Measurements from ENCODE around the gene SGK1.
"Not testable (repeated sequence)": the region's sequence is repeated elsewhere in the genome, so short reads cannot be mapped to it uniquely, and the experiment has no call there.

The SGK1 gene

DNA sequence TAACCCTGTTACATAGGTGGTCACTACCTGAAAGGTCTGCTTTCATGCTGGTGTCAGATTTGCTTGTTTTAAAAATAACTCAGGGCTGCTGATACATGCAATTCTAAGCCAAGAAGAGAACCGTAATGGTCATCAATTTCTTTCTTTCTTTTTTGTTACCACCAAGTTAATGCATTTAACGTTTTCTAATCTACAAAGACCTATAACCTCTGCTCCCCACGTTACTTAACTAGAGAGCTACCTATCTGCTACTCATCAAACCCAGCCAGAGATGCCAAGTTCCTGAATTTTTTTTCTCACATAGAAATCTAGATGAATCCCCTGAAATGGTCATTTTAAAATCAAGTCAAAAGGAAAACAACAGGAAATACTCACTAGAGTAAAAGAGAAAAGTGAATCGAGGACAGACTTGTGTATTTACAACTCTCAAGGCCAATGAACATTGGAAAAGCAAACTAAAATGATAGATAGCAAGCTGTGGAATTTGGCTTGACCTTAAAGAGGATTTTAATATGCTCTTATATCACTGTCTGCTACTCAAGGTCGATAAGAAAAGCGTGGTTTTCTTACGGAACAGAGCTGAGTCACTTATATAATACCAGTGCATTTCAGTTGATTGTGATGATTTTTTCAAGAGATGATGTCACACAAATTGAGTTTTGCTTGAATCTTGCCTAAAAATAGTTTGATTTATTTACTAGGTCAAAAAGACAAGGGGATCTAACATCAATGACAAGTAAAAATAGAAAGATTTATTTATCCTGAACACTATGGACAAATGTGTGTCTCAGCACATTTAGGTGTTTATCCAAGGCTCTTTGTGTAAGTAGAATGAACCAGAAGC lies 67.9 kb downstream of the SGK1 start:
- DNase-seq = no peak

DNA sequence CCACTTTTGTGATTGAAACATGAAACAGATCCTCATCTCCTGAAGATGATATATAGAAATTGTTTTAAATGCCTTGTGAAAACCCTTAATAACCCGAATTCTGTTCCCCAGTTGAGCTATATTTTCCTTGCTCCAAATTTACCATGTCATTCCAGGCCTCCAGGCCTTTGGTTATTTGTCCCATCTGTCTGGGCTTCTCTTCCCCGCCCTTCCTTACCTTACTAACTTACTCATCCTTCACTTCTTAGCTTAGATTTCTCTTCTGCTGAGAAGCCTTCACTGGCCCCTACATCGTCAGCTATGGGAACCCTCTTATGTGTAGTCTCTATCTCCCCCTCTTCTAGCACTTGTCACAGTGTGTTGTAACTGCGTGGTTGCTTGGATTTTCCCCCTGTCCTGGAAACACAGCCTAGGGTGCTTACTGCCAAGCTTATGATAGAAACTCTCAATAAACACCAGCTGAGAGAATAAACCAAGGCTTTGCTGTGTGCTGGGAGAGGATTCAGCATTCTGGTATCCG lies 68.6 kb downstream of the SGK1 start:
- DNase-seq = no peak

- no peak for DNase-seq
Measured at GRCh38 chr6:134247844-134248580, 69.9 kb downstream of the SGK1 start.

GRCh38 chr6:134247231-134247833 lies 70.6 kb downstream of the SGK1 start:
- DNase-seq = no peak

DNA sequence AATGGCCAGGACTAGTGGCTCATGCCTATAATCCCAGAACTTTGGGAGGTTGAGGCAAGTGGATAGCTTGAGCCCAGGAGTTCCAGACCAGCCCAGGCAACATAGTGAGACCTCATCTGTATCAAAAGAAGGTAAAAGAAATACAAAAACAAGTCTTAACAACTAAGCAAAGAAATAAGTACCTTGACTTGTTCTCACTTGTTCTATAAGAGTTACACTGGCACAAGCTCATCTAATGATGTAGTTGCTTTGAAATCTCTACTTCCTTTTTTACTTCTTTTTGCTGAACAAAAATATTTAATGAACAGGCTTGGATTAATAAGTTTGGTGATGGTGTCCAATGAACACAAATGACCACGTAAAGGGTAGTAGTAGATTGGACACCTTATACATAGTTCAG lies 72.2 kb downstream of the SGK1 start:
- DNase-seq = peak in 1 of 2 experiments; percentile 26

DNA sequence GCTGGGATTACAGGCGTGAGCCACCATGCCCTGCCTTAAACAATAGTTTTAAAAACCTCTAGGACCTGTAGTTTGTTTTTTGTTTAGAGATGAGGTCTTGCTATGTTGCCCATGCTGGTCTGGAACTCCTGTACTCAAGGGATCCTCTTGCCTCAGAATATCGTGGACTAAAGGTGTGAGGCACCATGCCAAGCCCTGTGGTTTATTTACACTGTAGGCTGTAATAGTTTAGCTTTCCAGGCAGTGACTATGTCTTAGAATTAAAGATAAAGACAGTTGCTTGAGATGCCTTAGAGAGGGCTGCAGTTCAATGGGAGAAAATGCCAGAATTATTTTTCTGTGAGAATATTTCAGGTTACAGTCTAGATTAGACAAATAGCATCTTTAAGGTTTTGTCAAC lies 72.9 kb downstream of the SGK1 start:
- DNase-seq = no peak

GRCh38 chr6:134240665-134241431 lies 77.1 kb downstream of the SGK1 start:
- peak; percentile 94 to 97 for DNase-seq

GRCh38 chr6:134238960-134239795 lies 78.7 kb downstream of the SGK1 start:
- DNase-seq = no peak

DNA sequence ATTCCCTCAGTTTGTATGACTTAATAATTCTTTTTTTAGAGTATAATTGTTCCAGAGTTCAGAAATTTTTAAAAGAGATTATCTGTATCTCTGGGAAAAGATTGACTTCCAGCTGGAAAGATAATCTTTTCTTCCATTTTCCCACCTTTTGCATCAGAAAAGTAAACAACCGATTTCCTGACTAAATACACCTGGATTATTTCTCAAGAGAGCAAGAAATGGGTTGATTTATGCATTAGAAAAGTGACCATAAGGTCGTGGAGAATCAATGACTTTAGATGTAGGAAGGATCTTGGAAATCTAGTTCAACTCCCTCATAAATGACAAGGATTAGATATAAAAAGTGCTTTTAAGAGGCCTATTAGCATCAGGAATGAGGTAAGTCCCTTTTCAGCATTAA lies 79.9 kb downstream of the SGK1 start:
- no peak for DNase-seq

DNA sequence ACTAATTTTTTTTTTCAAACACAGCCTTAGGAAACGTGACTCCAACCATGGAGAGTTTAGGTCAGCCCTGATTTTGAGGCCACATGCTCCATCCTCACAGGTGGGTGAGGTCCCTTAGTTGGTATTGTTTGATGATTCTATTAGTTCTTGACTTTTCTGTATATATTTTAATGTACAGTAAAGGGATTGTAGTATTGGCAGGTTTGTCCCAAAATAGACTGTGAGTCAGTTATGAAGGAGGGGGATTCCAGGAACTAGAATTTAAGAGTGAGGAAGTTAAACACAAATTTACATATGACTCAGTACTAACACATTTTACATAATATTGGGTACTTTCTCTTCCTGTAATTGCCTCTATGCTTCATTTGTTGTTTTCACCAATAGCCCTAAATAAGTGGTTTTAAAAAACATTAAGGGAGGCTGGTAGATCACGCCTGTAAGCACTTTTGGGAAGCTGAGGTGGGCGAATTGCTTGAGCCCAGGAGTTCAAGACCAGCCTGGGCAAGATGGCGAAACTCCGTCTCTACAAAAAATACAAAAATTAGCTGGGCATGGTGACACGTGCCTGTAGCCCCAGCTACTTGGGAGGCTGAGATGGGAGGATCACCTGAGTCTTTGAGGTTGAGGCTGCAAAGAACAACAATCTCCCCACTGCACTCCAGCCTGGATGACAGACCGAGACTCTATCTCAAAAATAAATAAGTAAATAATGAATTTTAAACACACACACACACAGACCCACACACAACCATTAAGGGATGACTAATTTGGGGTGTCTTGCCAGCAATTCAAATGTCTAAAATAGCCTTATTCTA lies 81.8 kb downstream of the SGK1 start:
- peak; percentile 79 to 87 for DNase-seq

- not testable (repeated sequence) for DNase-seq
Measured at GRCh38 chr6:134235334-134235733, 82.6 kb downstream of the SGK1 start.

- DNase-seq = peak; percentile 30 to 43
Measured at GRCh38 chr6:134233180-134233955, 84.5 kb downstream of the SGK1 start.

GRCh38 chr6:134230940-134231339 lies 87.0 kb downstream of the SGK1 start:
- no peak for DNase-seq

DNA sequence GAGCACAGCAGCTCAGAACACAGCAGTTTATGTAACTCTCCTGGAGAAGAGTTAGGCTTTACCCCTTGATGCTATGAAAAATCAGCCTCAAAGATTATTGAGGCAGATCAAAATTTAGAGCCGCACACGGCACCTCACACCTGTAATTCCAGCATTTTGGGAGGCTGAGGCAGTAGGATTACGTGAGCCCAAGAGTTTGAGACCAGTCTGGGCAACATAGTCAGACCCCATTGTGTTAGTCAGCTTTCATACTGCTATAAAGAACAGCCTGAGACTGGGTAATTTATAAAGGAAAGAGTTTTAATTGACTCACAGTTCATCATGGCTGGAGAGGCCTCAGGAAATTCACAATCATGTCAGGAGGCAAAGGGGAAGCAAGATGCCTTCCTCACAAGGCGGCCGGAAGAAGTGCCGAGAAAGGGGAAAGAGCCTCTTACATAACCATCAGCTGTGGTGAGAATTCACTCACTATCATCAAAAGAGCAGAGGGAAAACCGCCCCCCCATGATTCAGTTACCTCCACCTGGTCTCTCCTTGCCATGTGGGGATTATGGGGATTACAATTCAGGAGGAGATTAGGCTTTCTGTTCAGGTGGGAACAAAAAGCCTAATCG lies 87.7 kb downstream of the SGK1 start:
- DNase-seq = peak; percentile 82 to 88

- DNase-seq = no peak
Measured at GRCh38 chr6:134229520-134229919, 88.4 kb downstream of the SGK1 start.

GRCh38 chr6:134223796-134224420 lies 94.0 kb downstream of the SGK1 start:
- no peak for DNase-seq

GRCh38 chr6:134221250-134221649 lies 96.7 kb downstream of the SGK1 start:
- no peak for DNase-seq

DNA sequence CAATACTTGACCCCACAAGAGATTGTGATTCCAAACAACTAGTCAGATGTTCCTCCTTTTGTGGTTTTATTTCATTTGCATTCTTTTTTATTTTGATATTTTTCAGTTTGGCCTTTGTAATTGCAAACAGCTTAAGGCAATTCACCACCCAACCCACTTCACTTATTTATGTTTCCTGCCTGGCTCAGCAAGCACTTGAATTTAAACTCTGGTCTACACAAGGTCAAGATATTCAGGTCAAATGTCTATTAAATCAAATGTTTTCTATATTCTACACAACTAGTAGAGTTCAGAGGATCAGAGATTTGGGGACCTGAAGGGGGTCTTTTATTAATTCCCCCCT lies 100.1 kb downstream of the SGK1 start:
- no peak for DNase-seq

DNA sequence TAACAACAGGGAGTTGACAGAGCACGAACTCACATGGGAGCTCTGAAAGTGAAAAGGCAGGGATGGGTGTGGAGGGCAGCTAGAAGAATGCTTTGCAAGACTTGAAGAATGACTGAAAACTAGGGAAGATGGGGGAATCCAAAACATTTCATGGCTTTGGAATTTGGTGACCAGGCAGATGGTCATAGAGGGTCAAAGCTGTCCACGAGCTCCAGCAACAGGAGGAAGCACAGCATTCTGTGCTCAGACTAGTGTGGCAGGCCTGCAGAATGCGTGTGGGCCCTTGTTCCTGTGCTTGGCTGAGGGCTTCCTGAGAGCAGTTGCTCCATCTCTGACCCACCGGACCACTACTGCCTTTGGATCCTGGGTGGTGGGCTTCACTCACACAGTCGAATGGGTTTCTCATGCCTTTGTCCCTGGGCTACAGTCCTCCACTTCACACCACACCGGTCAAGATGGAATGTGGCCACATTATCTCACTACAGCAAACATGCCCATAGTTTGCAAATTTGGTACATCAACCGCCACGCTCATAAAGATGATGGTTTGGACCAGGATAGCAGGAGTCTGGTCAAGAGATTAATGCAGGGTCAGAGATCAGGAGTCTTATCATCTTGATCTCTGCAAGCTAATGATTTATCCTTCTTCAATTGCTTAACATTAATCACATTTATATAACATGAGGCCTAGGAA lies 100.7 kb downstream of the SGK1 start:
- DNase-seq = no peak

All from AML-193 (cell line).